NCI-H1694 (cell line): Measurements from ENCODE around the gene TAS2R41.

ENCODE experiments used
- DNase-seq: peaks from one replicate; lab custom pipeline; 2025; lab: John Stamatoyannopoulos, UW

The TAS2R41 gene

GRCh38 chr7:143477501-143478150, at the start of gene TAS2R41:
Gene TAS2R41, plus strand, starts transcription at chr7:143477873. Its CDS starts 0 bp downstream, at chr7:143477873.
- no peak for DNase-seq

GRCh38 chr7:143429770-143430698, 47.6 kb upstream of the TAS2R41 start:
- DNase-seq: no peak

- DNase-seq: no peak
Observed at GRCh38 chr7:143431109-143431508, 46.6 kb upstream of the TAS2R41 start.

- DNase-seq: no peak
Observed at GRCh38 chr7:143433759-143434158, 43.9 kb upstream of the TAS2R41 start.

GRCh38 chr7:143434660-143435059, 43.0 kb upstream of the TAS2R41 start:
- DNase-seq: no peak

- DNase-seq: no peak
Observed at GRCh38 chr7:143435266-143435665, 42.4 kb upstream of the TAS2R41 start.

- DNase-seq: no peak
Observed at GRCh38 chr7:143436325-143436946, 41.2 kb upstream of the TAS2R41 start.

GRCh38 chr7:143437578-143437977, 40.1 kb upstream of the TAS2R41 start:
- no peak for DNase-seq

- no peak for DNase-seq
Observed at GRCh38 chr7:143439866-143440265, 37.8 kb upstream of the TAS2R41 start.

- no peak for DNase-seq
Observed at GRCh38 chr7:143443153-143443552, 34.5 kb upstream of the TAS2R41 start, which contains the start of gene TAS2R60. Gene TAS2R60, plus strand, starts transcription at chr7:143443453. Its CDS starts 0 bp downstream, at chr7:143443453.

GRCh38 chr7:143444063-143444782, 33.5 kb upstream of the TAS2R41 start:
- DNase-seq: no peak

GRCh38 chr7:143444785-143445184, 32.9 kb upstream of the TAS2R41 start:
- DNase-seq: no peak

GRCh38 chr7:143447466-143447865, 30.2 kb upstream of the TAS2R41 start:
- no peak for DNase-seq

- no peak for DNase-seq
Observed at GRCh38 chr7:143448429-143448828, 29.2 kb upstream of the TAS2R41 start.

GRCh38 chr7:143449793-143450192, 27.9 kb upstream of the TAS2R41 start:
- DNase-seq: no peak

- no peak for DNase-seq
Observed at GRCh38 chr7:143451122-143451521, 26.6 kb upstream of the TAS2R41 start.

GRCh38 chr7:143451746-143452145, 25.9 kb upstream of the TAS2R41 start:
- DNase-seq: no peak

GRCh38 chr7:143452495-143452894, 25.2 kb upstream of the TAS2R41 start:
- DNase-seq: no peak

- DNase-seq: no peak
Observed at GRCh38 chr7:143454091-143454680, 23.5 kb upstream of the TAS2R41 start.

- DNase-seq: no peak
Observed at GRCh38 chr7:143455491-143455890, 22.2 kb upstream of the TAS2R41 start.

- DNase-seq: no peak
Observed at GRCh38 chr7:143455942-143456341, 21.7 kb upstream of the TAS2R41 start.
